K562 (cell line): ENCODE measurements around the gene CREB5. TPM values are rescaled to one million over a fixed set of nuclear protein-coding genes. Genes with fewer than 3 reads are reported as not detected.
A peak's percentile ranks its signal among the peaks of the same experiment; 100 is the strongest.

Experiments used
- ATAC-seq: fragments of 200-7000 bp; cut with Tn5 transposase; 3 replicates; pipeline ENCODE4 v1.9.1; 2020; ENCODE audit warnings: moderate library complexity
- BruUV-seq: library from RNA; stranded (reverse); fragments of 400-500 nt; replicated peaks from 2 replicates; lab custom pipeline; 2021; lab: Mats Ljungman, UMichigan
- CTCF ChIA-PET: fragments of 300-600 bp; formaldehyde crosslinking; extraction: SDS; loops from one replicate; lab custom pipeline; 2021; ENCODE audit warnings: low intra/inter-chr PET ratio; lab: Yijun Ruan, JAX
- POLR2A ChIA-PET: fragments of 300-600, 350-650 bp; sonication (Branson Sonifier 250); formaldehyde crosslinking; extraction: SDS; loops from one replicate; lab custom pipeline; 2021; ENCODE audit warnings: antibody characterized with exemption, inconsistent platforms; lab: Yijun Ruan, JAX
- DNase-seq, 4 experiments: peaks; one replicate each; pipeline versions ENCODE4 v3.0.0 to v3.0.0-alpha.2; 2011 to 2018; ENCODE audit warnings: low spot score in 3 of 4, mixed read lengths in 3 of 4; ENCODE audit errors: extremely low read depth in 1 of 4
- FAIRE-seq: peaks from 2 replicates; lab custom pipeline; 2011; peaks lifted over from hg19 to GRCh38; lab: Jason Lieb, UNC
- H2AFZ ChIP-seq: 2 replicates; pipeline ENCODE4 v1.6.0; 2011; ENCODE audit warnings: low read depth, low read length, control low read depth, inconsistent platforms
- H3K27ac ChIP-seq: fragments of 200-600 bp; 3 replicates; pipeline ENCODE4 v1.8.0; 2011; ENCODE audit warnings: low read depth, mild to moderate bottlenecking, control low read depth, inconsistent platforms, low read length, moderate library complexity, mixed read lengths; ENCODE audit errors: extremely low read depth
- H3K27me3 ChIP-seq, 2 experiments: fragments of 300-600 bp in 1 of 2; 2 replicates in 1 of 2; 3 replicates in 1 of 2; pipeline versions ENCODE4 v1.6.0 to v1.8.0; 2011; ENCODE audit warnings: inconsistent platforms in 2 of 2, low read length in 2 of 2, mild to moderate bottlenecking in 1 of 2, mixed read lengths in 1 of 2, moderate library complexity in 1 of 2; ENCODE audit not compliant: control insufficient read depth in 2 of 2, insufficient read depth in 2 of 2
- H3K36me3 ChIP-seq: fragments of 300-600 bp; 3 replicates; pipeline ENCODE4 v1.8.0; 2011; ENCODE audit warnings: mild to moderate bottlenecking, low read length, inconsistent platforms; ENCODE audit not compliant: control insufficient read depth, insufficient read depth
- H3K4me1 ChIP-seq, 2 experiments: fragments of 200-600 bp in 1 of 2; replicated peaks in 1 of 2; 2 replicates in 1 of 2; 3 replicates in 1 of 2; pipeline versions ENCODE4 v1.5.1 to v1.8.0; 2011; ENCODE audit warnings: inconsistent platforms in 2 of 2, low read length in 2 of 2, mild to moderate bottlenecking in 1 of 2, mixed read lengths in 1 of 2, moderate library complexity in 1 of 2; ENCODE audit not compliant: control insufficient read depth in 2 of 2, insufficient read depth in 2 of 2
- H3K4me2 ChIP-seq: 2 replicates; pipeline ENCODE4 v1.6.1; 2011; ENCODE audit warnings: low read length, control low read depth, inconsistent platforms, mixed read lengths; ENCODE audit not compliant: insufficient read depth
- H3K4me3 ChIP-seq: fragments of 200-600 bp; sonication (generic), shearing (Covaris generic); 2 replicates; pipeline ENCODE4 v1.5.1; 2016; ENCODE audit warnings: control low read depth, inconsistent platforms
- H3K79me2 ChIP-seq: fragments of 200-600 bp; 3 replicates; pipeline ENCODE4 v1.8.0; 2011; ENCODE audit warnings: low read length, inconsistent platforms; ENCODE audit not compliant: control insufficient read depth, insufficient read depth
- H3K9ac ChIP-seq, 2 experiments: 2 replicates each; pipeline versions ENCODE4 v1.6.0 to v1.6.1; 2011; ENCODE audit warnings: low read depth in 2 of 2, low read length in 2 of 2, control low read depth in 1 of 2, inconsistent platforms in 1 of 2, mild to moderate bottlenecking in 1 of 2, mixed read lengths in 1 of 2; ENCODE audit not compliant: insufficient read depth in 1 of 2
- H3K9me1 ChIP-seq: one replicate; pipeline ENCODE4 v1.6.0; 2011; ENCODE audit warnings: inconsistent platforms, mild to moderate bottlenecking, low read length, moderate library complexity; ENCODE audit not compliant: control insufficient read depth, insufficient read depth
- H3K9me3 ChIP-seq: replicated peaks from 2 replicates; pipeline ENCODE4 v1.5.1; 2011; ENCODE audit warnings: low read depth, low read length, inconsistent platforms; ENCODE audit not compliant: control insufficient read depth, insufficient read depth
- H4K20me1 ChIP-seq: replicated peaks from 2 replicates; pipeline ENCODE4 v1.6.1; 2011; ENCODE audit warnings: low read length, inconsistent platforms, mixed read lengths; ENCODE audit not compliant: control insufficient read depth, insufficient read depth
- ARID1B ChIP-seq: fragments of 450-650 bp; IDR thresholded peaks from 2 replicates; pipeline ENCODE4 v1.6.1; 2016; ENCODE audit warnings: antibody characterized with exemption, mild to moderate bottlenecking, inconsistent platforms
- BCLAF1 ChIP-seq, 2 experiments: fragments of 450-650 bp in 1 of 2; IDR thresholded peaks; 2 replicates each; pipeline ENCODE4 v1.6.1; 2011 to 2017; ENCODE audit warnings: low read depth in 2 of 2, antibody characterized with exemption in 1 of 2, borderline replicate concordance in 1 of 2, low read length in 1 of 2, mild to moderate bottlenecking in 1 of 2, mixed read lengths in 1 of 2; ENCODE audit not compliant: control insufficient read depth in 1 of 2
- CBFA2T3 ChIP-seq: fragments of 450-650 bp; IDR thresholded peaks from 2 replicates; pipeline ENCODE4 v1.6.1; 2017
- E2F6 ChIP-seq, 2 experiments: IDR thresholded peaks; 2 replicates each; pipeline ENCODE4 v1.6.1; 2011; ENCODE audit warnings: borderline replicate concordance in 1 of 2, control low read depth in 1 of 2, low read depth in 1 of 2, low read length in 1 of 2, mild to moderate bottlenecking in 1 of 2, mixed read lengths in 1 of 2, moderate library complexity in 1 of 2; ENCODE audit not compliant: insufficient read depth in 1 of 2, insufficient read length in 1 of 2, poor library complexity in 1 of 2, severe bottlenecking in 1 of 2; ENCODE audit errors: extremely low read depth in 1 of 2
- NCOR1 ChIP-seq: fragments of 450-650 bp; IDR thresholded peaks from 2 replicates; pipeline ENCODE4 v1.6.1; 2016; ENCODE audit warnings: mild to moderate bottlenecking, moderate library complexity
- PREB ChIP-seq: sonication (generic); formaldehyde crosslinking; IDR thresholded peaks from 2 replicates; pipeline ENCODE4 v1.8.1; 2023; ENCODE audit warnings: mild to moderate bottlenecking, missing genetic modification reagents
- SMARCE1 ChIP-seq: fragments of 450-650 bp; IDR thresholded peaks from 2 replicates; pipeline ENCODE4 v1.7.1; 2016; ENCODE audit warnings: mild to moderate bottlenecking
- TAL1 ChIP-seq: fragments of 450-650 bp; IDR thresholded peaks from 2 replicates; pipeline ENCODE4 v1.6.1; 2016; ENCODE audit warnings: mild to moderate bottlenecking
- TCF3 ChIP-seq: sonication (generic); formaldehyde crosslinking; IDR thresholded peaks from 2 replicates; pipeline ENCODE4 v1.4.0; 2020; ENCODE audit warnings: mild to moderate bottlenecking, missing genetic modification reagents
- TEAD4 ChIP-seq, 2 experiments: sonication (generic) in 1 of 2; formaldehyde crosslinking in 1 of 2; IDR thresholded peaks; 2 replicates each; pipeline versions ENCODE4 v1.6.1 to v1.8.0; 2012 to 2022; ENCODE audit warnings: borderline replicate concordance in 1 of 2, inconsistent platforms in 1 of 2, low read length in 1 of 2, mild to moderate bottlenecking in 1 of 2, missing genetic modification reagents in 1 of 2
- WGBS: fragments of 100-300 bp; shearing (Covaris generic); methylation state at CpG from one replicate; pipeline ENCODE4 v1.1.6; 2016; ENCODE audit warnings: low coverage, mixed read lengths; ENCODE audit not compliant: insufficient coverage; ENCODE audit errors: missing lambda C conversion rate; 5-methylcytosine and 5-hydroxymethylcytosine counted together
- in situ Hi-C: fragments of 300-500 bp; cut with MboI; formaldehyde crosslinking; loops from 4 replicates; pipeline ENCODE4 v1.15.0; 2018; ENCODE audit warnings: inconsistent platforms, mixed read lengths
- intact Hi-C: fragments of 100-400 bp; cut with micrococcal nuclease; formaldehyde crosslinking; loops from 2 replicates; pipeline ENCODE4 v1.14.2; 2022
- polyA plus RNA-seq, 8 experiments: library from polyadenylated mRNA; depleted of rRNA in 4 of 8; stranded (reverse) in 5 of 8; unstranded in 3 of 8; fragments of >200 nt; fragmentation: Nextera tagmentation in 2 of 8; fragmentation: Illumina TruSeq in 1 of 8; extraction: Ambion mirVana in 2 of 8; extraction: Trizol in 1 of 8; gene quantifications; 2 replicates each; pipeline versions ENCODE4 v1.2.1 to v1.2.3, GENCODE V29; 2011 to 2014; ENCODE audit warnings: inconsistent platforms in 1 of 8, missing spikeins in 1 of 8
- total RNA-seq, 7 experiments: library from RNA; depleted of rRNA in 6 of 7; stranded (reverse); fragments of >200 nt in 6 of 7; fragmentation: Illumina TruSeq in 2 of 7; extraction: Trizol in 2 of 7; gene quantifications; 2 replicates each; pipeline versions ENCODE4 v1.2.1 to v1.2.3, GENCODE V29; 2011 to 2021; ENCODE audit warnings: low replicate concordance in 1 of 7

The CREB5 gene
- total and polyA plus RNA-seq, 9 of the 15 experiments (the other 6 are each of a cell fraction or from before 2014, with no cell fraction given), result 0.33 to 6.4 (median 1.8) TPM

GRCh38 chr7:28739128-28739527, 326.8 kb downstream of the CREB5 start:
- BruUV-seq, result no TSS peak
- DNase-seq (peak in 3 of 4 experiments; percentile 11 to 38 (median 24)), FAIRE-seq (no peak), ATAC-seq (peak; percentile 63; the same call in 2 of the 3 replicates)
- no peaks in the 10 kb centered on the region for H3K79me2 ChIP-seq
- H3K27me3 ChIP-seq, result peaks cover 0 to 4% of the 10 kb centered on the region in 2 experiments; a peak in 1 of 5 replicates
- no peaks in the 10 kb centered on the region for H3K9me1 ChIP-seq
- H3K9me3 ChIP-seq, result no peaks in the 10 kb centered on the region
- POLR2A ChIA-PET, result interaction anchor here (1.2 kb wide), 1 partner anchor 26 kb away, joined by 3 read pairs; no protein-coding TSS in a partner anchor
- no peak overlapping the region for H3K27ac ChIP-seq
- no peaks in the 10 kb centered on the region; the same call in 1 of the 2 replicates for H4K20me1 ChIP-seq
- no peak overlapping the region for H3K4me2 ChIP-seq
- WGBS, result 2% methylated on average over 3 of the region's 3 CpGs
- H3K9ac ChIP-seq, result no peak overlapping the region
- no peak overlapping the region for H2AFZ ChIP-seq
- in situ Hi-C loops, result no loop called here
- H3K36me3 ChIP-seq, result no peaks in the 10 kb centered on the region
- no peaks in the 10 kb centered on the region for H3K4me1 ChIP-seq
- intact Hi-C loops, result no loop called here
- peak in 1 of 2 experiments; percentile 19 for TF ChIP-seq E2F6 (IDR thresholded peaks at IDR 0.05; ENCODE audit: borderline replicate concordance in 1 of 2, extremely low read depth in 1 of 2, insufficient read depth in 1 of 2, insufficient read length in 1 of 2, low read depth in 1 of 2, low read length in 1 of 2, poor library complexity in 1 of 2, severe bottlenecking in 1 of 2)
- TF ChIP-seq TAL1, result peak; percentile 50; the same call in 1 of the 2 replicates
- TF ChIP-seq CBFA2T3, result peak; percentile 54
- TF ChIP-seq TCF3 (CRISPR knock-in tag), result peak; percentile 60
- TF ChIP-seq TEAD4 (IDR thresholded peaks at IDR 0.05; ENCODE audit: low read length), result peak; percentile 68
- no peak for TF ChIP-seq TEAD4 (CRISPR knock-in tag; IDR thresholded peaks at IDR 0.05; ENCODE audit: borderline replicate concordance)
- no peak for TF ChIP-seq PREB (CRISPR knock-in tag)
- no peak for TF ChIP-seq BCLAF1 (IDR thresholded peaks at IDR 0.05; ENCODE audit: borderline replicate concordance in 1 of 2, control insufficient read depth in 1 of 2, low read depth in 2 of 2, low read length in 1 of 2)
- TF ChIP-seq SMARCE1, result no peak
- TF ChIP-seq ARID1B, result peak; percentile 47; the same call in 1 of the 2 replicates
- 0 out of 2 replicates have a peak, but pooled peaks have one; percentile 8 for TF ChIP-seq NCOR1
- H3K4me3 ChIP-seq, result no peak overlapping the region
- CTCF ChIA-PET, result no interaction called here
